Neural progenitor cell (in vitro differentiated cells): Measurements from ENCODE around the gene TBX10.

ENCODE experiments used
- CTCF ChIP-seq: fragments of 200-600 bp; sonication (generic); IDR thresholded peaks from 2 replicates; pipeline ENCODE4 v1.5.1; 2017; ENCODE audit warnings: antibody characterized with exemption, mild to moderate bottlenecking
- EZH2 ChIP-seq: fragments of 200-600 bp; sonication (generic); IDR thresholded peaks from 2 replicates; pipeline ENCODE4 v1.6.1; 2017; ENCODE audit warnings: antibody characterized with exemption, mild to moderate bottlenecking, moderate library complexity
- EZH2phosphoT487 ChIP-seq: fragments of 200-600 bp; sonication (generic); IDR thresholded peaks from 2 replicates; pipeline ENCODE4 v1.6.1; 2017; ENCODE audit warnings: antibody characterized with exemption

- TF ChIP-seq CTCF (peak; percentile 86), EZH2phosphoT487 (no peak), EZH2 (no peak)
Measured at GRCh38 chr11:67630228-67630942, 9.2 kb downstream of the TBX10 start.
